ENCODE results near the gene CC2D1B. TPM values are rescaled to one million over a fixed set of nuclear protein-coding genes. Genes with fewer than 3 reads are reported as not detected.

Gene CC2D1B
- total RNA-seq, 1 experiment from 2014 or later, result 22.6 TPM

DNA sequence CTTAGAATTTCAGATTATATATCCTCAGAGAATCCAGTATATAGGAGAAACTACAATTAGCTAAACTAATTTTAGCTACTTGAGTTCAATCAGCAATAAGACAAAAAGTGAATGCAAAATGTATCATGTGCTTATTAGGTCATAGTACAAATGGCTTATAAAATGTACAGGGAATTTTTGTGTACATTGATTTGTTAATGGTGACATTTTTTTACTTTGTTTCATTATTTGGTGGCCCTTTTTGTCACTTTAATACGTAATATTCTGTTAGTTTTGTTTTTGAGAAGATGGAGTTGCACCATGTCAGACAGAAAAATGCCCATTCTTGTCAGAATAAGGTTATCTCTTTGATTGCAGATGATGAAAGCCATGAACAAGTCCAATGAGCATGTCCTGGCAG, 33.6 kb downstream of the CC2D1B start (continued):
- TF ChIP-seq, protein P1, sequence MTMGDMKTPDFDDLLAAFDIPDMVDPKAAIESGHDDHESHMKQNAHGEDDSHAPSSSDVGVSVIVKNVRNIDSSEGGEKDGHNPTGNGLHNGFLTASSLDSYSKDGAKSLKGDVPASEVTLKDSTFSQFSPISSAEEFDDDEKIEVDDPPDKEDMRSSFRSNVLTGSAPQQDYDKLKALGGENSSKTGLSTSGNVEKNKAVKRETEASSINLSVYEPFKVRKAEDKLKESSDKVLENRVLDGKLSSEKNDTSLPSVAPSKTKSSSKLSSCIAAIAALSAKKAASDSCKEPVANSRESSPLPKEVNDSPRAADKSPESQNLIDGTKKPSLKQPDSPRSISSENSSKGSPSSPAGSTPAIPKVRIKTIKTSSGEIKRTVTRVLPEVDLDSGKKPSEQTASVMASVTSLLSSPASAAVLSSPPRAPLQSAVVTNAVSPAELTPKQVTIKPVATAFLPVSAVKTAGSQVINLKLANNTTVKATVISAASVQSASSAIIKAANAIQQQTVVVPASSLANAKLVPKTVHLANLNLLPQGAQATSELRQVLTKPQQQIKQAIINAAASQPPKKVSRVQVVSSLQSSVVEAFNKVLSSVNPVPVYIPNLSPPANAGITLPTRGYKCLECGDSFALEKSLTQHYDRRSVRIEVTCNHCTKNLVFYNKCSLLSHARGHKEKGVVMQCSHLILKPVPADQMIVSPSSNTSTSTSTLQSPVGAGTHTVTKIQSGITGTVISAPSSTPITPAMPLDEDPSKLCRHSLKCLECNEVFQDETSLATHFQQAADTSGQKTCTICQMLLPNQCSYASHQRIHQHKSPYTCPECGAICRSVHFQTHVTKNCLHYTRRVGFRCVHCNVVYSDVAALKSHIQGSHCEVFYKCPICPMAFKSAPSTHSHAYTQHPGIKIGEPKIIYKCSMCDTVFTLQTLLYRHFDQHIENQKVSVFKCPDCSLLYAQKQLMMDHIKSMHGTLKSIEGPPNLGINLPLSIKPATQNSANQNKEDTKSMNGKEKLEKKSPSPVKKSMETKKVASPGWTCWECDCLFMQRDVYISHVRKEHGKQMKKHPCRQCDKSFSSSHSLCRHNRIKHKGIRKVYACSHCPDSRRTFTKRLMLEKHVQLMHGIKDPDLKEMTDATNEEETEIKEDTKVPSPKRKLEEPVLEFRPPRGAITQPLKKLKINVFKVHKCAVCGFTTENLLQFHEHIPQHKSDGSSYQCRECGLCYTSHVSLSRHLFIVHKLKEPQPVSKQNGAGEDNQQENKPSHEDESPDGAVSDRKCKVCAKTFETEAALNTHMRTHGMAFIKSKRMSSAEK (CRISPR knock-in tag; IDR thresholded peaks at IDR 0.05; ENCODE audit: borderline replicate concordance), result no peak
- TF ChIP-seq GRHL2 (CRISPR knock-in tag; IDR thresholded peaks at IDR 0.05; ENCODE audit: insufficient replicate concordance, severe bottlenecking) (no peak), CREM (CRISPR knock-in tag; IDR thresholded peaks at IDR 0.05) (no peak), ZNF416 (CRISPR knock-in tag; IDR thresholded peaks at IDR 0.05) (no peak), ESRRA (CRISPR knock-in tag; IDR thresholded peaks at IDR 0.05; ENCODE audit: borderline replicate concordance) (no peak), TP53 (CRISPR knock-in tag; IDR thresholded peaks at IDR 0.05) (no peak), ELF4 (CRISPR knock-in tag; IDR thresholded peaks at IDR 0.05; ENCODE audit: low read depth) (no peak), ZNF219 (CRISPR knock-in tag; IDR thresholded peaks at IDR 0.05; ENCODE audit: borderline replicate concordance) (no peak), ZNF317 (CRISPR knock-in tag; IDR thresholded peaks at IDR 0.05; ENCODE audit: borderline replicate concordance, low read depth) (no peak), GTF2I (CRISPR knock-in tag; conservative IDR thresholded peaks at IDR 0.05) (no peak), RELA (CRISPR knock-in tag; IDR thresholded peaks at IDR 0.05; ENCODE audit: borderline replicate concordance) (no peak), FOXP1 (CRISPR knock-in tag; IDR thresholded peaks at IDR 0.05; ENCODE audit: borderline replicate concordance) (no peak)
- TF ChIP-seq, protein P2, sequence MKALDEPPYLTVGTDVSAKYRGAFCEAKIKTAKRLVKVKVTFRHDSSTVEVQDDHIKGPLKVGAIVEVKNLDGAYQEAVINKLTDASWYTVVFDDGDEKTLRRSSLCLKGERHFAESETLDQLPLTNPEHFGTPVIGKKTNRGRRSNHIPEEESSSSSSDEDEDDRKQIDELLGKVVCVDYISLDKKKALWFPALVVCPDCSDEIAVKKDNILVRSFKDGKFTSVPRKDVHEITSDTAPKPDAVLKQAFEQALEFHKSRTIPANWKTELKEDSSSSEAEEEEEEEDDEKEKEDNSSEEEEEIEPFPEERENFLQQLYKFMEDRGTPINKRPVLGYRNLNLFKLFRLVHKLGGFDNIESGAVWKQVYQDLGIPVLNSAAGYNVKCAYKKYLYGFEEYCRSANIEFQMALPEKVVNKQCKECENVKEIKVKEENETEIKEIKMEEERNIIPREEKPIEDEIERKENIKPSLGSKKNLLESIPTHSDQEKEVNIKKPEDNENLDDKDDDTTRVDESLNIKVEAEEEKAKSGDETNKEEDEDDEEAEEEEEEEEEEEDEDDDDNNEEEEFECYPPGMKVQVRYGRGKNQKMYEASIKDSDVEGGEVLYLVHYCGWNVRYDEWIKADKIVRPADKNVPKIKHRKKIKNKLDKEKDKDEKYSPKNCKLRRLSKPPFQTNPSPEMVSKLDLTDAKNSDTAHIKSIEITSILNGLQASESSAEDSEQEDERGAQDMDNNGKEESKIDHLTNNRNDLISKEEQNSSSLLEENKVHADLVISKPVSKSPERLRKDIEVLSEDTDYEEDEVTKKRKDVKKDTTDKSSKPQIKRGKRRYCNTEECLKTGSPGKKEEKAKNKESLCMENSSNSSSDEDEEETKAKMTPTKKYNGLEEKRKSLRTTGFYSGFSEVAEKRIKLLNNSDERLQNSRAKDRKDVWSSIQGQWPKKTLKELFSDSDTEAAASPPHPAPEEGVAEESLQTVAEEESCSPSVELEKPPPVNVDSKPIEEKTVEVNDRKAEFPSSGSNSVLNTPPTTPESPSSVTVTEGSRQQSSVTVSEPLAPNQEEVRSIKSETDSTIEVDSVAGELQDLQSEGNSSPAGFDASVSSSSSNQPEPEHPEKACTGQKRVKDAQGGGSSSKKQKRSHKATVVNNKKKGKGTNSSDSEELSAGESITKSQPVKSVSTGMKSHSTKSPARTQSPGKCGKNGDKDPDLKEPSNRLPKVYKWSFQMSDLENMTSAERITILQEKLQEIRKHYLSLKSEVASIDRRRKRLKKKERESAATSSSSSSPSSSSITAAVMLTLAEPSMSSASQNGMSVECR (CRISPR knock-in tag; IDR thresholded peaks at IDR 0.05; ENCODE audit: borderline replicate concordance), result no peak
- TF ChIP-seq, protein P3, sequence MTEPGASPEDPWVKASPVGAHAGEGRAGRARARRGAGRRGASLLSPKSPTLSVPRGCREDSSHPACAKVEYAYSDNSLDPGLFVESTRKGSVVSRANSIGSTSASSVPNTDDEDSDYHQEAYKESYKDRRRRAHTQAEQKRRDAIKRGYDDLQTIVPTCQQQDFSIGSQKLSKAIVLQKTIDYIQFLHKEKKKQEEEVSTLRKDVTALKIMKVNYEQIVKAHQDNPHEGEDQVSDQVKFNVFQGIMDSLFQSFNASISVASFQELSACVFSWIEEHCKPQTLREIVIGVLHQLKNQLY (CRISPR knock-in tag; IDR thresholded peaks at IDR 0.05), result no peak
- TF ChIP-seq, protein P4, sequence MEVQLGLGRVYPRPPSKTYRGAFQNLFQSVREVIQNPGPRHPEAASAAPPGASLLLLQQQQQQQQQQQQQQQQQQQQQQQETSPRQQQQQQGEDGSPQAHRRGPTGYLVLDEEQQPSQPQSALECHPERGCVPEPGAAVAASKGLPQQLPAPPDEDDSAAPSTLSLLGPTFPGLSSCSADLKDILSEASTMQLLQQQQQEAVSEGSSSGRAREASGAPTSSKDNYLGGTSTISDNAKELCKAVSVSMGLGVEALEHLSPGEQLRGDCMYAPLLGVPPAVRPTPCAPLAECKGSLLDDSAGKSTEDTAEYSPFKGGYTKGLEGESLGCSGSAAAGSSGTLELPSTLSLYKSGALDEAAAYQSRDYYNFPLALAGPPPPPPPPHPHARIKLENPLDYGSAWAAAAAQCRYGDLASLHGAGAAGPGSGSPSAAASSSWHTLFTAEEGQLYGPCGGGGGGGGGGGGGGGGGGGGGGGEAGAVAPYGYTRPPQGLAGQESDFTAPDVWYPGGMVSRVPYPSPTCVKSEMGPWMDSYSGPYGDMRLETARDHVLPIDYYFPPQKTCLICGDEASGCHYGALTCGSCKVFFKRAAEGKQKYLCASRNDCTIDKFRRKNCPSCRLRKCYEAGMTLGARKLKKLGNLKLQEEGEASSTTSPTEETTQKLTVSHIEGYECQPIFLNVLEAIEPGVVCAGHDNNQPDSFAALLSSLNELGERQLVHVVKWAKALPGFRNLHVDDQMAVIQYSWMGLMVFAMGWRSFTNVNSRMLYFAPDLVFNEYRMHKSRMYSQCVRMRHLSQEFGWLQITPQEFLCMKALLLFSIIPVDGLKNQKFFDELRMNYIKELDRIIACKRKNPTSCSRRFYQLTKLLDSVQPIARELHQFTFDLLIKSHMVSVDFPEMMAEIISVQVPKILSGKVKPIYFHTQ (CRISPR knock-in tag; IDR thresholded peaks at IDR 0.05), result no peak
- TF ChIP-seq, protein P5, sequence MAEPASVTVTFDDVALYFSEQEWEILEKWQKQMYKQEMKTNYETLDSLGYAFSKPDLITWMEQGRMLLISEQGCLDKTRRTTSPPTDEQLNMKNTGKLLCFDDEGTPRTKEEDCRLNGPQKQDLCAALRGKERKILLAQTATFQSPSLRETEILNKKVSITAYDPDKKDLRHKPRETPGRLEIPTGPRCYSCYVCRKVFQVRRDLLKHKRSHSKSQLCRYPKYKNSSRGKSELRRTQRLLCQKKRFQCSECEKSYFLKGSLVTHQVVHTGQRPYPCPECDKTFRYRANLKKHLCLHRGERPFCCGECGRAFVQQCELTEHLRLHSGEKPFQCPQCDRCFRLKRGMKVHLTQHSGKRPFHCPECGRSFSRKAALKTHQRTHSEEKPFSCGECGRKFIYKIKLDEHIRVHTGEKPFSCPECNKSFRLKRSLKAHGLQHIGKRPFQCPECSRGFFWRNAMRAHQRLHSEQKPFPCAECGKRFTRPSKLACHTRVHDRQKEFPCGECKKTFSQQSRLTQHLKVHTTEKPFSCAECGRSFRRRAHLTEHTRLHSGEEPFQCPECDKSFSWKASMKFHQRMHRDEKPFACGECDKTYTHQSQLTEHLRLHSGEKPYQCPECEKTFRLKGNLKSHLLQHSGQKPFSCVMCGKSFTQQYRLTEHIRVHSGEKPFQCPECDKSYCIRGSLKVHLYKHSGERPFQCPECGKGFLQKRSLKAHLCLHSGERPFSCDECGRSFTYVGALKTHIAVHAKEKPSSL (CRISPR knock-in tag; conservative IDR thresholded peaks at IDR 0.05), result no peak

Measured in WTC11 (cell line).